ENCODE results near the gene UGT1A8.

Gene UGT1A8

GRCh38 chr2:233801357-233802131 lies 184.1 kb downstream of the UGT1A8 start:
- no peak for DNase-seq (ENCODE audit: low read depth)

- DNase-seq (ENCODE audit: low read depth): no peak
These were observed 184.8 kb downstream of the UGT1A8 start for GRCh38 chr2:233802132-233802815.

GRCh38 chr2:233803292-233803911 lies 186.0 kb downstream of the UGT1A8 start:
- no peak for DNase-seq (ENCODE audit: low read depth)

GRCh38 chr2:233803994-233804393 lies 186.6 kb downstream of the UGT1A8 start:
- no peak for DNase-seq (ENCODE audit: low read depth)

- no peak for DNase-seq (ENCODE audit: low read depth)
These were observed 189.9 kb downstream of the UGT1A8 start for GRCh38 chr2:233807215-233807865.

- no peak for DNase-seq (ENCODE audit: low read depth)
These were observed 190.8 kb downstream of the UGT1A8 start for GRCh38 chr2:233807966-233808935.

- no peak for DNase-seq (ENCODE audit: low read depth)
These were observed 193.0 kb downstream of the UGT1A8 start for GRCh38 chr2:233810385-233810784.

GRCh38 chr2:233811087-233811486 lies 193.7 kb downstream of the UGT1A8 start:
- no peak for DNase-seq (ENCODE audit: low read depth)

- no peak for DNase-seq (ENCODE audit: low read depth)
These were observed 194.3 kb downstream of the UGT1A8 start for GRCh38 chr2:233811732-233812131.

- no peak for DNase-seq (ENCODE audit: low read depth)
These were observed 196.0 kb downstream of the UGT1A8 start for GRCh38 chr2:233813236-233814055.

- no peak for DNase-seq (ENCODE audit: low read depth)
These were observed 196.8 kb downstream of the UGT1A8 start for GRCh38 chr2:233814056-233814835.

GRCh38 chr2:233815861-233816260 lies 198.4 kb downstream of the UGT1A8 start:
- DNase-seq (ENCODE audit: low read depth): no peak

GRCh38 chr2:233816334-233816733 lies 198.9 kb downstream of the UGT1A8 start:
- no peak for DNase-seq (ENCODE audit: low read depth)

GRCh38 chr2:233816771-233817170 lies 199.3 kb downstream of the UGT1A8 start:
- no peak for DNase-seq (ENCODE audit: low read depth)

- DNase-seq (ENCODE audit: low read depth): no peak
These were observed 200.0 kb downstream of the UGT1A8 start for GRCh38 chr2:233817361-233817911.

GRCh38 chr2:233817995-233818638 lies 200.7 kb downstream of the UGT1A8 start:
- no peak for DNase-seq (ENCODE audit: low read depth)

GRCh38 chr2:233818639-233819621 lies 201.5 kb downstream of the UGT1A8 start:
- DNase-seq (ENCODE audit: low read depth): no peak
